ENCODE results near the gene KCNMA1.

DNA sequence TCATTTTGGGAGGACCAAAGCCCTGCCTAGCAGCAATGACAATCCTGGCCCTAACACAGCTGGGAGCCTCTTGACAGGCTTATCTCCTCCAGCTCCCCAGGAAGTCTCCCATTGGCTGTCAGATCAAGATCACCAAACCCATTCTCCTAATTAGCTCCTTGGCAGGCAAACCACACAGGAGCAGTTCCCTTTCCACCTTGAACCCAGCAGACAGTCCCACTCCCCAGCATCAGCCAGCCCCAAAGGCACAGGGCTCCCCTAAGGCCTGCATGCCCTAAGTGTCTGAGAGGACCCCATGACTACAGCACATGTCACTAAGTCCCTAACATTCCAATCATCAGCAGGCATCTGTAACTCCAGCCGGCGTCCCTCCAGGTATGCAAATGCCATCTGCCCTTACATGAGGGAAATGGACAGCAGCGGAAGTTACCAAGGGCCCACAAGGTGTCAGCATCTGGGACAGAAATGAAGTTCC lies 348.5 kb downstream of the KCNMA1 start:
- TF ChIP-seq, protein P1, sequence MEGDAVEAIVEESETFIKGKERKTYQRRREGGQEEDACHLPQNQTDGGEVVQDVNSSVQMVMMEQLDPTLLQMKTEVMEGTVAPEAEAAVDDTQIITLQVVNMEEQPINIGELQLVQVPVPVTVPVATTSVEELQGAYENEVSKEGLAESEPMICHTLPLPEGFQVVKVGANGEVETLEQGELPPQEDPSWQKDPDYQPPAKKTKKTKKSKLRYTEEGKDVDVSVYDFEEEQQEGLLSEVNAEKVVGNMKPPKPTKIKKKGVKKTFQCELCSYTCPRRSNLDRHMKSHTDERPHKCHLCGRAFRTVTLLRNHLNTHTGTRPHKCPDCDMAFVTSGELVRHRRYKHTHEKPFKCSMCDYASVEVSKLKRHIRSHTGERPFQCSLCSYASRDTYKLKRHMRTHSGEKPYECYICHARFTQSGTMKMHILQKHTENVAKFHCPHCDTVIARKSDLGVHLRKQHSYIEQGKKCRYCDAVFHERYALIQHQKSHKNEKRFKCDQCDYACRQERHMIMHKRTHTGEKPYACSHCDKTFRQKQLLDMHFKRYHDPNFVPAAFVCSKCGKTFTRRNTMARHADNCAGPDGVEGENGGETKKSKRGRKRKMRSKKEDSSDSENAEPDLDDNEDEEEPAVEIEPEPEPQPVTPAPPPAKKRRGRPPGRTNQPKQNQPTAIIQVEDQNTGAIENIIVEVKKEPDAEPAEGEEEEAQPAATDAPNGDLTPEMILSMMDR (IDR thresholded peaks at IDR 0.05; ENCODE audit: insufficient read depth, low read length, poor library complexity, severe bottlenecking) = no peak
- no peak for TF ChIP-seq EZH2phosphoT487 (conservative IDR thresholded peaks at IDR 0.05; ENCODE audit: low read length)

All from SU-DHL-6 (cell line).